AG04449 (cell line): Measurements from ENCODE around the gene NAXE.

Source experiments
- CTCF ChIA-PET: fragments of 350-600 bp; formaldehyde crosslinking; extraction: SDS; loops from one replicate; lab custom pipeline; 2021; ENCODE audit warnings: antibody characterized with exemption; lab: Yijun Ruan, JAX
- POLR2A ChIA-PET: fragments of 400-600, 350-600 bp; formaldehyde crosslinking; extraction: SDS; loops from one replicate; lab custom pipeline; 2020; ENCODE audit warnings: antibody characterized with exemption, inconsistent platforms; lab: Yijun Ruan, JAX
- DNase-seq: peaks from one replicate; pipeline ENCODE4 v3.0.0-alpha.2; 2010; ENCODE audit warnings: low read depth, low spot score
- H3K4me3 ChIP-seq: 2 replicates; pipeline ENCODE4 v1.5.1; 2011; ENCODE audit warnings: low read depth, mild to moderate bottlenecking, control low read depth, low read length
- CTCF ChIP-seq: IDR thresholded peaks from one replicate; pipeline ENCODE4 v1.5.1; 2011; ENCODE audit warnings: mild to moderate bottlenecking, moderate library complexity, low read length, control low read depth, inconsistent platforms; ENCODE audit not compliant: insufficient read depth; ENCODE audit errors: missing control alignments

The NAXE gene

GRCh38 chr1:156589546-156589945, 2.0 kb upstream of the NAXE start:
- TF ChIP-seq CTCF = no peak
- no peak for DNase-seq
- POLR2A ChIA-PET = no interaction called here
- CTCF ChIA-PET = interaction anchor here (1.1 to 3.0 kb wide), 10 partner anchors 10 to 68 kb away, joined by 3 to 15 read pairs (median 6); partner anchors contain the start of gene TTC24
- H3K4me3 ChIP-seq = no peak overlapping the region

DNA sequence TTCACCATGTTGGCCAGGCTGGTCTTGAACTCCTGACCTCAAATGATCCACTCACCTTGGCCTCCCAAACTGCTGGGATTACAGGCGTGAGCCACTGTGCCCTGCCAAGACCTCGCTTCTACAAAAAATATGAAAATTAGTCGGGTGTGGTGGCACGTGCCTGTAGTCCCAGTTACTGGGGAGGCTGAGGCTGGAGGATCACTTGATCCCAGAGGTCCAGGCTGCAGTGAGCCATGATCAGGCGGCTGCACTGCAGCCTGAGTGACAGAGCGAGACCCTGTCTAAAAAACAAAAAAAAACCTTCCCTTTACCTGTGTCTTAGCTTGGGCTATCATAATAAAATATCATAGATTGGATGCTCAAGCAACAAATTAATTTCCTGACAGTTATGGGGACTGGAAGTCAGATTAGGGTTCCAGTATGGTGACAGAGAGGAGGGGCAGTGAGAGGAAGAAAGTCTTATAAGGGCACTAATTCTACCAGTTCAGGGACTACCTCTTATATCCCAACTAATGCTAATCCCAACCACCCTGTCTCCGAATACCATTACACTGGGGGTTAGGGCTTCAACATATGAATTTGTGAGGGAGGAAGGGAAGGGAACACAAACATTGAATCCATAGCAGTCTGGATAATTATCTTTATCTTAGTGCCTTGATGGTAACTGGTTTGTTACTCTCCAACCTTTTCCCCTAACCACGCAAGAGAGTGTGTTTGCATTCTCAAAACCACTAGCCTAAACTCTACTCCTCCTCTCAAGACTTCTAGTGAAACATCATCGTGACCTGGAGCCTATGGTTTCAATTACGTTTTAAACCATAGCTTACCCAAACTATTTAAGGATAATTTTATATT, 1.0 kb upstream of the NAXE start:
- DNase-seq = no peak
- POLR2A ChIA-PET = interaction anchor here (0.6 to 1.9 kb wide), 7 partner anchors 11 to 327 kb away, joined by 3 to 6 read pairs (median 4); partner anchors contain the start of gene GPATCH4
- no peak overlapping the region for H3K4me3 ChIP-seq
- TF ChIP-seq CTCF = no peak
- CTCF ChIA-PET = interaction anchor here (0.7 to 4.5 kb wide), 11 partner anchors 8 to 205 kb away, joined by 3 to 51 read pairs (median 5); partner anchors contain the start of gene GPATCH4

- CTCF ChIA-PET = interaction anchor here (0.7 to 4.5 kb wide), 10 partner anchors 9 to 206 kb away, joined by 4 to 51 read pairs (median 5); partner anchors contain the start of gene GPATCH4
- peak overlapping the region; percentile 83 for H3K4me3 ChIP-seq
- DNase-seq = no peak
- no peak for TF ChIP-seq CTCF
- POLR2A ChIA-PET = interaction anchor here (0.5 to 1.9 kb wide), 10 partner anchors 9 to 326 kb away, joined by 3 to 6 read pairs (median 4); partner anchors contain the start of gene GPATCH4
These were observed 470 bp upstream of the NAXE start for GRCh38 chr1:156591181-156591431.

GRCh38 chr1:156592158-156592909, 758 bp downstream of the NAXE start:
- POLR2A ChIA-PET = interaction anchor here (0.8 to 1.9 kb wide), 5 partner anchors 8 to 88 kb away, joined by 4 to 6 read pairs (median 4); partner anchors contain the start of gene GPATCH4
- no peak for DNase-seq
- CTCF ChIA-PET = interaction anchor here (1.0 to 4.5 kb wide), 11 partner anchors 10 to 207 kb away, joined by 3 to 51 read pairs (median 5); partner anchors contain the start of genes GPATCH4 and MEF2D
- peak overlapping the region; percentile 83 for H3K4me3 ChIP-seq
- no peak for TF ChIP-seq CTCF

DNA sequence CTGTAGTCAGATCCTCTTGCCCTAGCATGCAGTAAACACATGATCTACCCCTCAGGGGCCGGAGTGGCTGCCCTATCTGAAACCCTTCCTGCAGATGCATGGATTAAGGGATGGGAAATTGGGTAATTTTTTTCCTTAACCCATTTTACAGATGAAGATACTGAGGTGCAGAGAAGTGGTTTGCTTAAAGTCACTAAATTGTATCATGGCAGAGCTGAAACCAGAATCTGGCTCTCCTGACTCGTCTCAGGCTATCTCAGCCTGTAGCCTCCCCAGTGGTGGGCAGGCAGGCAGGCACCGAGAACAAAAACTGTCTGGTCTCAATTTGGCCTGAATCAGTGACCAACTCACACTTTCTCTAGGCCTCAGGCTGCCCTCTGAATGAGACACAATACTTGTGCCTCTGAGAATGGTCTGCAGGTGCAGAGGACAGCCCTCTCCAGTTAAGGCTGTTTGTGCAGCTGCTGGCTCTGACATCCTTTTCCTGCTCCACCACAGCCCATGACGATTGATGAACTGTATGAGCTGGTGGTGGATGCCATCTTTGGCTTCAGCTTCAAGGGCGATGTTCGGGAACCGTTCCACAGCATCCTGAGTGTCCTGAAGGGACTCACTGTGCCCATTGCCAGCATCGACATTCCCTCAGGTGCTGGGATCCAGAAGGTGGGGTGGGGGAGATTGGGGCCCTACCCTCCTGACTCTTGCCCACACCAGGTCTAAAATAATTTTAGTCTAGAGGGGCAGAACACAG, 1.5 kb downstream of the NAXE start:
- ChIA-PET CTCF (interaction anchor here (0.6 to 4.5 kb wide), 11 partner anchors 8 to 208 kb away, joined by 3 to 51 read pairs (median 5); partner anchors contain the start of gene GPATCH4), POLR2A (interaction anchor here (0.8 kb wide), 1 partner anchor 11 kb away, joined by 4 read pairs; no protein-coding TSS in a partner anchor)
- H3K4me3 ChIP-seq = no peak overlapping the region
- no peak for DNase-seq
- TF ChIP-seq CTCF = no peak
